GM12875 (cell line): ENCODE measurements around the gene ZBTB7C.

Experiments used
- H3K4me3 ChIP-seq: one replicate; pipeline ENCODE4 v1.5.1; 2011; ENCODE audit warnings: low read depth, low read length, control low read depth
- TF ChIP-seq, protein P1 (sequence below): IDR thresholded peaks from 2 replicates; pipeline ENCODE4 v1.5.1; 2011; ENCODE audit warnings: low read depth, mild to moderate bottlenecking, control low read depth, inconsistent platforms, low read length, moderate library complexity, borderline replicate concordance; ENCODE audit not compliant: insufficient read depth

ZBTB7C gene

GRCh38 chr18:48342581-48342980, 66.6 kb downstream of the ZBTB7C start:
- no peak overlapping the region for H3K4me3 ChIP-seq
- TF ChIP-seq, protein P1, sequence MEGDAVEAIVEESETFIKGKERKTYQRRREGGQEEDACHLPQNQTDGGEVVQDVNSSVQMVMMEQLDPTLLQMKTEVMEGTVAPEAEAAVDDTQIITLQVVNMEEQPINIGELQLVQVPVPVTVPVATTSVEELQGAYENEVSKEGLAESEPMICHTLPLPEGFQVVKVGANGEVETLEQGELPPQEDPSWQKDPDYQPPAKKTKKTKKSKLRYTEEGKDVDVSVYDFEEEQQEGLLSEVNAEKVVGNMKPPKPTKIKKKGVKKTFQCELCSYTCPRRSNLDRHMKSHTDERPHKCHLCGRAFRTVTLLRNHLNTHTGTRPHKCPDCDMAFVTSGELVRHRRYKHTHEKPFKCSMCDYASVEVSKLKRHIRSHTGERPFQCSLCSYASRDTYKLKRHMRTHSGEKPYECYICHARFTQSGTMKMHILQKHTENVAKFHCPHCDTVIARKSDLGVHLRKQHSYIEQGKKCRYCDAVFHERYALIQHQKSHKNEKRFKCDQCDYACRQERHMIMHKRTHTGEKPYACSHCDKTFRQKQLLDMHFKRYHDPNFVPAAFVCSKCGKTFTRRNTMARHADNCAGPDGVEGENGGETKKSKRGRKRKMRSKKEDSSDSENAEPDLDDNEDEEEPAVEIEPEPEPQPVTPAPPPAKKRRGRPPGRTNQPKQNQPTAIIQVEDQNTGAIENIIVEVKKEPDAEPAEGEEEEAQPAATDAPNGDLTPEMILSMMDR, result no peak

DNA sequence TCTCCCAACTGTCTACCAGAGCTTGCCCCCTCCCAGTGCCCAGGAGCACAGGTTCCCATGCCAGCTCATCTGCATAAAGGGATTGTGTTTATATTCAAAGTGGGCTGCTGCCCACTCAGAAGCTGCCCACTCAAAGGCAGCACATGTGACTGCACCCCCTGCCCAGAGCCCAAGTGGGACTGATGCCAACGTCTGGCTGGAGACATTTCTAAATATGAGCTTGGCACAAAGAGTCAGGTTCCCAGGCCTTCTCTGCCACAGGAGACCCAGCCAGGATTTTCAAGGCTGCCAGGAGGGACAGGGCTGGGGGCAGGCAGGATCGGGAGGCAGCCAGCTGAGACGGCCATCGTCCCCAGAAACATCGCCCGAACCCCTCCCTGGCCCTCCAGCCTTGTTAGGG, 67.1 kb downstream of the ZBTB7C start:
- no peak overlapping the region for H3K4me3 ChIP-seq
- TF ChIP-seq, protein P1, result no peak

DNA sequence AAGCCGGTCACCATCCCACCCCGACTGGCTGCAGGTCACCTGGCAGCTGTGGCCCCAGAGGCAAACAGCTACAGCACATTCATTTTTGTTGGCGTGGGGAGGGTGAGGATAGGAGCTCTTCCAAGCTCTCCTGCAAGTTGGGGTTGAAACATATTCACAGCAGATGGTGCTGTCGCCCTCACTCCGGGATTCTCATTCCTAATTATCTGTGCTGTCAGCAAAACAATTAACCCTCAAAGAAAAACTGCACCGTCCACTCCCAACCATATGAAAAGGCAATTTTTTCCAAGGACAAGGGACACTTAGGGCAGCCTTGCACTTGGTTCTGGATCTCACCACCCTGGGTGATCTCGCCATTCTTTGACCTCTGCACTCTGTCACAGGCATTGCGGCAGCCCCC, 68.6 kb downstream of the ZBTB7C start:
- TF ChIP-seq, protein P1, result no peak

DNA sequence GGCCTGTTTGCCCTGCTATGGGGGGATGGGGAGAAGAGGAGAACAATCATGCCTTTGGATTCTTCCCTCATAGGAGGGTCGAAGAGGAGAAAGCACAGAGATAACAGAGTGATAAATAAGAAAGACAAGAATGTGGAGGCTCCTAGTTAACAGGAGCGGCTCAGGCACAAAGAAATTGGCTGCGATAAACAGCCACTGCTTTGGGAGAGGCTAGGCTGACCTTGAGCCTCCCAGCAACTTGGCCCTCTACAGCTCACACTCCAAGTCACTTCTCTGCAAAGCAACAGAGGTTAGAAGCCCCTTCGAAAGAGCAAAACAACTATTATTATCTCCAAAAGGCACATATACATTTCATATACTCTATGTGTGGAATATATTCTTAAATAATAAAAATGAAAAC, 69.5 kb downstream of the ZBTB7C start:
- no peak overlapping the region for H3K4me3 ChIP-seq
- TF ChIP-seq, protein P1, result no peak

More for the DNA sequence above, 68.6 kb downstream of the ZBTB7C start:
- no peak overlapping the region for H3K4me3 ChIP-seq

GRCh38 chr18:48338915-48339314, 70.3 kb downstream of the ZBTB7C start:
- H3K4me3 ChIP-seq, result no peak overlapping the region
- TF ChIP-seq, protein P1, result no peak

GRCh38 chr18:48337053-48337452, 72.1 kb downstream of the ZBTB7C start:
- no peak overlapping the region for H3K4me3 ChIP-seq
- TF ChIP-seq, protein P1, result no peak

DNA sequence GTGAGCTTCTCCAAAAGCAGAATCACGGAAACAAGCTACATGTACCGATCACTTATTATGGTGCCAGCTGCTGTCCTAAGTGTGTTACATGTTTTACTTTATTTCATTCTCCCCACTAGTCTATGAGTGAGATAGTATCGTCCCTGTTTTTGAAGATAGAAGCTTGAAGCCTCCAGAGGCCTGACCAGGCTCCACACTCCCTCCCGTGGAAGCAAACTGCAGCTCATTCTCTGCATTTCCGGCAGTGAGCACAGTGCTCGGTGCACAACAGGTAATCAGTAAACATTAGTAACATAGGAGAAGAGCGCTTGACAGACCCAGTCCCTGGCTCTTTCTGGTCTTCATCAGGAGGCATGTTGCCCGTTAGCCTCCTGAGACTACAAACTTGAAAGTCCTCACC, 72.9 kb downstream of the ZBTB7C start:
- no peak overlapping the region for H3K4me3 ChIP-seq
- TF ChIP-seq, protein P1, result no peak
